DND-41 (cell line): ENCODE data around the gene SLC35F3.

Source experiments
- CTCF ChIP-seq: IDR thresholded peaks from 2 replicates; pipeline ENCODE4 v1.5.1; 2012; ENCODE audit warnings: borderline replicate concordance, low read length, moderate library complexity, mild to moderate bottlenecking; ENCODE audit not compliant: poor library complexity, severe bottlenecking; ENCODE audit errors: extremely low read depth
- EZH2 ChIP-seq: IDR thresholded peaks from 3 replicates; pipeline ENCODE4 v1.6.1; 2012; ENCODE audit warnings: borderline replicate concordance, low read depth, mild to moderate bottlenecking, moderate library complexity, low read length, inconsistent platforms; ENCODE audit not compliant: severe bottlenecking

- TF ChIP-seq CTCF (no peak), EZH2 (no peak)
Measured at GRCh38 chr1:234096161-234096770, 191.8 kb downstream of the SLC35F3 start.
